Heart left ventricle (tissue), 13 donors: Measurements from ENCODE around the gene ZNF267.

Source experiments
- POLR2A ChIP-seq, 2 donors: fragments of 450-650 bp; IDR thresholded peaks; one replicate each; pipeline ENCODE4 v1.6.1; 2017; ENCODE audit warnings: antibody characterized with exemption in 2 of 2, mild to moderate bottlenecking in 2 of 2, moderate library complexity in 2 of 2
- TF ChIP-seq, protein P1 (sequence below), 12 donors: fragments of 200-600 bp; sonication (generic) in 4 of 12; IDR thresholded peaks; one replicate each; pipeline versions ENCODE4 v1.5.0 to v1.8.0; 2018 to 2022; ENCODE audit warnings: antibody characterized with exemption in 12 of 12, mild to moderate bottlenecking in 5 of 12
- donor health status: ischemic (EF 13 %, LVEDD 7.1; RV severe dilation, severe dysfunction).
- donor health status: DM: no; HTN: yes; CAD: no.
- donor health status: DM: no; HTN: no; CAD: no.
- donor health status: ischemic (EF 25% LVEDD 6.9; RV normal size, moderate dysfunction).
- donor health status: ischemic (EF 25% LVEDD 5.7; RV mildly dilated, moderate dysfunction).
- donor health status: ischemic (EF 35%, LVEDD 5.7; RV mildly dilated, moderate dysfunction).
- donor health status: nonischemic (EF 11% LVEDD 7.7; RV severe dilation, severe dysfunction).
- donor health status: DM: yes; HTN: yes; CAD: no.
- donor health status: PGD.
- donor health status: ischemic (EF 29% LVEDD 5.4; RV normal size, mild dysfunction).
- donor health status: nonischemic (EF 23%, LVEDD 6.1; RV moderate dilation, normal function).

GRCh38 chr16:31862761-31863160 lies 10.8 kb upstream of the ZNF267 start:
- TF ChIP-seq, protein P1, sequence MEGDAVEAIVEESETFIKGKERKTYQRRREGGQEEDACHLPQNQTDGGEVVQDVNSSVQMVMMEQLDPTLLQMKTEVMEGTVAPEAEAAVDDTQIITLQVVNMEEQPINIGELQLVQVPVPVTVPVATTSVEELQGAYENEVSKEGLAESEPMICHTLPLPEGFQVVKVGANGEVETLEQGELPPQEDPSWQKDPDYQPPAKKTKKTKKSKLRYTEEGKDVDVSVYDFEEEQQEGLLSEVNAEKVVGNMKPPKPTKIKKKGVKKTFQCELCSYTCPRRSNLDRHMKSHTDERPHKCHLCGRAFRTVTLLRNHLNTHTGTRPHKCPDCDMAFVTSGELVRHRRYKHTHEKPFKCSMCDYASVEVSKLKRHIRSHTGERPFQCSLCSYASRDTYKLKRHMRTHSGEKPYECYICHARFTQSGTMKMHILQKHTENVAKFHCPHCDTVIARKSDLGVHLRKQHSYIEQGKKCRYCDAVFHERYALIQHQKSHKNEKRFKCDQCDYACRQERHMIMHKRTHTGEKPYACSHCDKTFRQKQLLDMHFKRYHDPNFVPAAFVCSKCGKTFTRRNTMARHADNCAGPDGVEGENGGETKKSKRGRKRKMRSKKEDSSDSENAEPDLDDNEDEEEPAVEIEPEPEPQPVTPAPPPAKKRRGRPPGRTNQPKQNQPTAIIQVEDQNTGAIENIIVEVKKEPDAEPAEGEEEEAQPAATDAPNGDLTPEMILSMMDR (IDR thresholded peaks at IDR 0.05) = no peak
- TF ChIP-seq POLR2A (IDR thresholded peaks at IDR 0.05) = no peak
